Head of caudate nucleus (tissue), 42 donors: ENCODE results near the gene FHOD3.

Experiments used
- DNase-seq, 42 donors: peaks; one replicate each; pipeline versions ENCODE4 v3.0.0 to v3.0.0-alpha.2; 2020 to 2021; ENCODE audit warnings: mixed read lengths in 7 of 42
- intact Hi-C: fragments of 100-400 bp; cut with DNase I; formaldehyde crosslinking; loops from one replicate; pipeline ENCODE4 v1.15.0; 2022

FHOD3 gene

DNA sequence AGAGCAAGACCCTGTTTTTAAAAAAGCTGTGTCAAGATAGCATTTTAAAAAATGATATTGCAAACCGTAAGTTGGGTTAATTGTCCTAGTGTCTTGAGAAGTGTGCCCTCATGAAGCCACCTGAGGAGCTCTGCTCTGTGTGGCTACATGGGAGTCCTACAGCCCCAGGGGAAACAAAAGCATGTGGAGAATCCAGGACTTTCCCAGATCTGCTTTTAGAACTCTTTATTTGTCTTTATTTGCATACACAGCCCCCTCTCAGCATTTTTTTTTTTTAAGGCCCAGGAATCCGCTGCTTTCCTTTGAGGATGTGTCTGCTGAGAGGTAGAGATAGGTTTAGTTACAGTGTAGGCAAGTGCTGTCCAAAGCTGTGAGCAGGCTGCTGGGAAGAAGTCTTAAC, 219.2 kb downstream of the FHOD3 start:
- intact Hi-C loops, result no loop called here
- DNase-seq, result no peak

DNA sequence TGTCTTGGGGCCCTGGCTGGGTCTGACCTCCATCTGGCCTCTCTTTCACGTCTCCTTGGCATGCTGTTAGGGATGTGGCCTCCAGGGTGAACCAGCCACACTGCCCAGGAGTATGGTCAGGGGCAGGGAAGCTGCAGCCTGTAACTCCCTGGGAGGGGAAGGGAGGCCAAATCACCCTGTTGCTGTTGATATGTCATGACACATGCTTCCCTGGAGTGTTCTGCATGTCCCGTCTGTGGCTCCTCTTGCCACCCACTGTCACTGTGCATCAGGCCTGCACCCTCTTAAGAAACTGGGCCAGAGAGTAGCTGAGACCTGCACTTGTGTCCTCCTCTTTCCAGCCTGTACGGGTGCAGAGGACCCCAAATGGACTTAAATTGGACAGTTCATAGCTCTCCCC, 221.3 kb downstream of the FHOD3 start:
- intact Hi-C loops, result no loop called here
- no peak for DNase-seq

DNA sequence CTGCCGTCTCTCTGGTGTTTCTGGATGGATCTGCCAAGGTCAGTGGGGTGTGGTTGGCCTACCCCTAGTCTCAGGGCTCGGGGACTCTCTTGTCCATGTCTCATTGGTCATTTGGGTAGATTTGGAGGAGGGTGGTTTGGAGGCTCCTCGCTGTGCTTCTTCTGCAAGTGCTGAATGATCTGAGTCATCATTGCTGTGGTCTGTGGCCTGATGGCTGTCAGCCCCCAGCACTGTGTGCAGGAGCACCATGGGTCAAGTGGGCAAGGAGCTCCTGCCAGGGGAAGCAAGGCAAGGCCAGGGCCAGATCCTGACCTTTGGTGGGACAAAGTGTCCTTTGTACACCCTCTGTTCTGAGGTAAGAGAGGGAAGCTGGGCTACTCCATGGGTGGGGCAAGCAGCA, 221.8 kb downstream of the FHOD3 start:
- DNase-seq, result no peak
- intact Hi-C loops, result no loop called here

DNA sequence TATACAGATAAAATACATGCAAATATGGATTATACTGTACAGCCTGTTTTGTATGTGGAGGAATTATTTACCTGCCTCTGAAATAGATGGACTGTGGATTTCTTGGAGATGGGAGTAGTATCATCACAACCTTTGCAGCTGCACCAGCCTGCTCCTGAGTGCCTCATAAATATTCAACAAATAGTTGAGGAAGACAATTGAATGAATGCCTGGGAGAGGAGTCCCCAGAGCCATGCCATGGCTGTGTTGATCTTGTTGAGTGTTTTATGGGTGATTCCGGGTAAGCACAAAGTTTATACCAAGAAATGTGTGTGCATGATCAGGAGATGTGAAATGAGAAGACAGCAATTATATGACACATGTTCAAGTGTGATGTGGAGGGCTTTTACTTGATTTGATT, 225.0 kb downstream of the FHOD3 start:
- DNase-seq, result no peak
- intact Hi-C loops, result no loop called here

DNA sequence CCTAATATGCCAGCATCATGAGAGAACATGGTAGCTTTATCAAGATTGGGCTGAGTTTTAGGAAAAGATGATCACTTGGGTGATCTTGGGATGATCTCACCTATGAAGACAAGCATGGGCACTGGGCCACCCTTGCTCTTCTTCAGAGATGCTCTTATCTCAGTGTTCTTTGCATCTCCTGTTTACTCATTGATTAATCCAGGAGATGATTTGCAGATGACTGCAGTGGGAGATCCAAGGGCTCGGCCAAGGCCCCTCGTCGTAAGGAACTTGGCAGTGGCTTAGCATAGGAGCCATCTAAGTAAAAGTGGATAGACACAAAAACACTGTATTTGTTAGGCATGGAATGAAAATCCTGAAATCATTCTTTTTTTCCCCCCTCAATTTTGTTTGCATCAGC, 228.4 kb downstream of the FHOD3 start:
- DNase-seq, result no peak
- intact Hi-C loops, result no loop called here

DNA sequence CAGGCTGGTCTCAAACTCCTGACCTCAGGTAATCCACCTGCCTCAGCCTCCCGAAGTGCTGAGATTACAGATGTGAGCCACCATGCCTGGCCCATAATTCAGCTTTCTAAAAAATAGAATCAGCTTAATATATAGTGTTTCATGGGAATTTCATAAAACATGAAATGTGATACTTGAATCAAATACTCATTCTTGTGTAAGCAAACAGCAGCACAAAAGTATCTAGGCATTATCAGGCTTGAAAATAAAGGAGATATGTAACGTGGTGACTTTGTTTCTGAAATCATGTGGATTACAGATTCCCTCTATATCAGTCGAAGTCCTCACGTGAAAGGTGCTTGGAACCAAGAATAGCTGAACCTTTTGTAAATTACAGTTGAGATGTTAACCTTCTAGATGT, 229.1 kb downstream of the FHOD3 start:
- intact Hi-C loops, result no loop called here
- no peak for DNase-seq

DNA sequence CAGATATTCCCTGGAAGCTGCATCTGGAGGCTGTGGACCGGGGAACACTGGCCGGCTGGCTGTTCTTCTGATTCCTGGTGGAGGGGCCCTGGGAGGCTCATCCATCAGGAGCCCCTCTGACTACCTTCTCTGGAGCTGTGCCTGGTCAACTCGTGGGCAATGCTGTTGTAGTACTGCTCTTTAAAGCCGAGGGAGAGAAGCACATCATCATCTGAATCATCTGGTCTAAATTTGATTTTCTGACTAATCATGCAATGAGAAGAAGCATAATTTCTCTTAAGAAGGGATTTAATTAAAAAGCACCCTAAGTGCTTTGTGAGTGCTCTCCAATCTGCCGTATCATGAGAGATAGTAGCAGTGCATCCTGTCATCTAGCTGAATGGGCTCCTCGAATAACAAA, 229.5 kb downstream of the FHOD3 start:
- intact Hi-C loops, result no loop called here

DNA sequence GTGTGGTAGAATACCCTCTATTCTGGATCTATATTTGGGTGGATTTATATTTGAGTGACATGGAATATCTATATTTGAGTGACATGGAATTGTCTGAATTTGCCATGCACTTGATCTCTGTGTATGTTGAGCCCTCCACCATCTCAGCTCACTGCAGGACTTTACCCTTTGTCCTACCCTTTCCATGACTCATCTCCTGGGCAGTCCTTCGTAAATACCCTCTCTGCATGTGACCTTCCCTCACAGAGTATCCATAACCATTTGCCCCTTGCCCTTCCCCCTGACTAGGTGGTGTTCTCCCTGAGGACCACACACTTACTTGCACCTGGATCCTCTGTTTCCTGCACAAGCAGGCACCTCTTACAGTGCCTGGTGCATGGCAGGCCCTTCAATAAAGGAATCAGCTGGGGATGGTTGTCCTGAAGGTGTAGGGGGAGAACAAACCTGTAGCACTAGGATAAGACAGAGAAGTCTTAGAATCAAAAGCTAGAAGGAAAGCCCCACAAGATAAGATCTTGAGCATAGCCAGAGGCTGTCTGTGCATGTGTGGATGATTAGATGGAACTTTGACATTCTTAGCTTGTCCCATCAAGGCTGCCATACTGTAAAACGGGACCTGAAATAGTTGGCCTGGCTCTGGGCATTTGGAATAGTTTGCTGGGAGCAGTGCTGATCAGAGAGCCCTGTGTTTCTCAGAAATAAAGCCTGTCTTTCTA, 230.4 kb downstream of the FHOD3 start:
- intact Hi-C loops, result no loop called here
- no peak for DNase-seq

More for the DNA sequence above, 229.5 kb downstream of the FHOD3 start:
- DNase-seq, result peak in 1 of 42 donors; percentile 11

DNA sequence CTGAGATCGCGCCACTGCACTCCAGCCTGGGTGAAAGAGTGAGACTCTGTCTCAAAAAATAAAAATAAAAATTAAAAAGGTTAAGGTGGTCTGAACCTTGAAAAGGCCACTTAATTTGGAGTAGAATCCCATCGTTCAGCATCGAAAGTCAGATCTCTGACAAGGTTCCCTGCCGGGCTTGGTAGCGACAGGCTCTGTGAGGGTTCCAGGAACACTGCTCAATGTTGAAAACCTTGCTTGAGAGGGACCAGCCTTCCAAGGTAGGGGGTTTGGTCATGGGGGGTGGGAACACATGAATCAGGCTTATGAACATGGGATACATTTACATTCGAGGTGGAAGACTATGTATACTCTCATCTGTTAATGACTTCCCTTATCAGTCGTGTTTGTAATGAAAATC, 232.2 kb downstream of the FHOD3 start:
- intact Hi-C loops, result no loop called here

DNA sequence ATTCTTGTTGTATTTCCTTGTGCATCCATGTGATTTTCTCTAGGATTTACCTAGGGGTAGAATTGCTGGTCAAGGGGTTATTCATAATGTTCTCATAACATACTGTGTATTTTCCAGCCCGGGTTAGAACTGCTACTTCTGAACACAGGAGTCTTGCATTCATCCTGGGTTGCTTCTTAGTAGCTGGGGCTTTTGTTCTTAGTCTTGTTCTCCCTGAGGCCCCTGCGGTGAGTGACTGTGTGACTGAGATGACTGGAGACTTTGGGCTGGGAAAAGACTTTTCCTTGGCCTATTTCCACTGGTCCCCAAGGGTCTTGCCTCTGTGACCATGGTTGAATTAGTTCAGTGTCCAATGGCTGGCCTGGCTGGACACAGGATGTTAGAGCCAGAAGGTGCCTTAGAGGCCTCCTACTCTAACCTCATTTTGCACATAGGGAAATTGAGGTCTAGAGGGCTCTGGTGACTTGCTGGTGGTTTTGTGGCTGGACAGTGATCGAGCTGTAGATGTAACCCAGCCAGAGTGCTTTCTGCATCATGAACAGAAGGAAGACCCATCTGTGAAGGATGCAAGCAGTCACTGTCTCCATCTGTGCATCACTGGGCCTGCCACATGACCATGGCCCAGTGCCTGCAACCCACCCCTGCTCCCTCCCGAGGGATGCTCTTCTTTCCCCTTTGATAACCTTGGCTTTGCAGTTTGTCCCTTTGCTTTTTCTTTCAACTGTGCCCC, 233.3 kb downstream of the FHOD3 start:
- no peak for DNase-seq
- intact Hi-C loops, result no loop called here

More for the DNA sequence above, 232.2 kb downstream of the FHOD3 start:
- DNase-seq, result no peak

DNA sequence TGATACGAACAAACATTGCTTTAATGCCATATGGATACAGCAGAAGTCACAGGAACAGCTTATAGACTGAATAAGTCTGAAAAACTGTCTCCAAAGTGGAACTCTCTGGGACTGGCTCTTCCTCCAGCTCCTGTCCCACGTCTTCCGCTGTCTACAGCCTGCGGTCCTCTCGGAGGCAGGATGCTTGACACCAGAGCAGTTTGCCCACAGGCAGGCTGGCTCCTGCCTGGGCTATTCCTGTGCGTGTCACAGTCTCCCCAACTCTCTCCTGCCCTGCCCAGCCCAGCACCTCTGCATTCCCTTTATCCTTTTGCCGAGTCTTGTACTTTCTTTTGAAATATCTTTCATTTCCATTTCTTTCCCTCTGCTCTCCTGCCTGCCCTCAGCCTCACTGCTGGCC, 234.1 kb downstream of the FHOD3 start:
- intact Hi-C loops, result no loop called here
- DNase-seq, result no peak

DNA sequence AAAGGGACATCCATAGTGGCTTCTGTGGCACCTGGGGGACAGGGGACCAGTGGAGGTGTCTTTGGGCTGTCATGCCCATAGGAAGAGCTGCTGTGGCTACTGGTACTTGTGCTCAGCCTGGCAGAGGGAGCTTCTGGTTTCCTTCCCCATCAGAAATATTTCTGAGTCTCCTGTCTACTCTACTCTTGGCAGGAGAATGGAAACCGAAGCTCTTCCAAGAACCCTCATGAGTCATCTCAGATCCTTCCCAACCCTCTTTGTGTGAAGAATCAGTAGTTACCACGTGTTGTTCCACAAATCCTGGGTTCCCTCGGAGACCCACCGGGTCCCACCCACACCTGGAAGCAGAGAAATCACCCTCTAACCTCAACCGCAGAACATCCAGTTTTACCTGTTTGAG, 234.9 kb downstream of the FHOD3 start:
- intact Hi-C loops, result no loop called here
- DNase-seq, result no peak

DNA sequence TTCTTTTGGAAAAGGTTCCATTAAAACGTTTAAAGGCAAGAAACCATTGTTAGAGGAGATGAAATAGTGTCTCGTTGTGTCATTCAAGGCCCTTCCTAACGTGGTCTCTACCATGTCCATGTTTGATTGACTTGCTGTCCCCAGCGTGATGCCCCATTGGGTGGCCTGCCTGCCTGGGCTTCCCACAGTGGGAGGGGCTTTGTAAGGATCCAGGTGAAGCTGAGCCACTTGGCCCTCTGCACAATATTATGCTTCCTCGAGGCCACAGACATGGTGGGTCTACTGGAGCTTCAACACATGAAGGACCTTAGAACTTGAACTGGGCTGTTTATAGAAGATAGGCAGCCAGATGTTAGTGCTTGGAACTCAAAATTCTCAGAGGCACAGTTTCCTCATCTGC, 235.3 kb downstream of the FHOD3 start:
- DNase-seq, result no peak
- intact Hi-C loops, result no loop called here

DNA sequence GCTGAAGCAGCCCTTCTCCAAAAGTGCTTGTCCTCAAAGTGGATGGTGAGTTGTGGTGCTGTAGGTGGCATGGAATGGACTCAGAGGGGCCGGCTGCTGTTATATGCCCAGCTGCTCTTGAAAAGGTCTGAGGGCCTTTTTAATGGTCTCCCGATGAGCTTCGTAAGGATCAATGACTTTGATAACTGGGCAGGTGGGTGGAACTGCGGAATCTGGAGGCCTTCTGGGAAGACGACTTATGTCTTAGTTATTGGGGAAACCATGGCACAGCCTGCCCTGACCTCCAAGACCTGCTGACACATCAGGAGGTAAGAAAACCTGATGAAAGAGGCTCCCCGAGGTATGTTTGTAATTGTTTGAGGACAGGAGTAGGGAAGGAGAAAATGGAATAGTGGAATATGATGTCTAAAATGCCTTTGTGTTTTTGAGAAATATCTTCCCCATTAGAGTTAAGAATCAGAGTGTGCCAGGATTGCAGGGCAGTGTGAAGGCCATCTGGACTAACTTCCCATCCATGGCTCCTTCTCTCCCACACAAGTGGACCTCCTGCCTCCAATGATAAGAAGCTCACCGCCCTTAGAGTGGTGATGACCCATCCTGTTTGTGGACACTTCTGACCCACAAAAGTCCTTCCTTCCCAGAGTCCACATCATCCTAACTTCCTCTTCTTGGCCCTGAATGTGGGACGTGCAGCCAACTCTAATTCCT, 236.1 kb downstream of the FHOD3 start:
- intact Hi-C loops, result no loop called here

DNA sequence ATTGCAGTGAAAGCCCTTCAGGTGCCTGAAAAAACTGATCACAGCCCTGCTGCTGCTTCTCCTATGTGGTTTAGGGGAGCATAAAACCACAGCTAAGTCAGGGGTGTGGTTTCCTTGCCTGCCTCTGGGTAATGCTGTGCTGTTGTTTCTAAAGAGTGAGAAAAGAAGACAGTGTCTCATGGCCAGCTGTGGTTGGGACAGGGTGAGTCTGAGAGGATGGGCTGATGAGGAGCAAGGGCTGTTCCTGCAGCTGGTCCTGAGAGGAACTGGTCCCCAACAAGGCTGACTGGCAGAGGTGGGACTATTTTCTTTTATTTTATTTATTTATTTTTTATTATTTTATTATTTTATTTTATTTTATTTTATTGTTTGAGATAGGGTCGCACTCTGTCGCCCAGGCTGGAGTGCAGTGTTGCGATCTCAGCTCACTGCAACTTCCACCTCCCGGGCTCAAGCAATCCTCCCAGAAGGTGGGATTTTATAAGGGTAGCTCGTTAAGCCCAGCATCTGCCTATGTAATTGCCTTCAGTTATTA, 236.7 kb downstream of the FHOD3 start:
- DNase-seq, result no peak
- intact Hi-C loops, result no loop called here

More for the DNA sequence above, 236.1 kb downstream of the FHOD3 start:
- no peak for DNase-seq

DNA sequence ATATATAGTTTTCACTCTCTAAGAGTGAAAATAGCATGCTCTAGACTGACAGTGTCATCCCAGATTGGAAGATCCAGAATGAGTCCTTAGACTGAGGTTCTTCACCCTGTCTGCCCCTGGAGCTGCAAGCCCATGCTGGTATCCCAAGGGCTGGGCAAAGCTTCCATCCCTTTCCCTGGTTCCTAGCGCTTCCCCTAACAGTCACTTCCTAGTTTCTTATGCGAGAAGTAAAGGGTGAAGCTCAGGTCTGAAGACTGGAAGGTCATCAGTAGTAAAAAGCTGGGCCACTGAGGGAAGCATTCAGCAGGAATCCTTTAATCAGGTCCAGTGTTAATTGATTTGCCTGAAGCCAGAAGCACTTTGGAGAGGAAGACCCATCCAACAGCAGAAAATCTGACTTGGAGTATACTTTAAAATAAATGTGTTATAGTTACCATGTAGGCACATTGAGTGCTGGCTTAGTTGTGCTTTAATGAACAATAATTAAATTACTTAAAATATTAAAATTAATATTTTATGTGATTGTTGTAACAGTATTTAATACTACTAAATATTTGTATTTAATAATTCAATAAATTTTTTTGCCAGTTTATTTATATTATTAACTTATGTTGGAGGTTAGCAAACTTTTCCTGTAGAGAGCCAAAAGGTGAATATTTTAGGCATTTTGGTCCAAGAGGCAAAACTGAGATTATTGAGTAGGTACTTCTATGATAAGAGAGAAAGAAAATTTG, 237.9 kb downstream of the FHOD3 start:
- DNase-seq, result no peak
- intact Hi-C loops, result no loop called here

DNA sequence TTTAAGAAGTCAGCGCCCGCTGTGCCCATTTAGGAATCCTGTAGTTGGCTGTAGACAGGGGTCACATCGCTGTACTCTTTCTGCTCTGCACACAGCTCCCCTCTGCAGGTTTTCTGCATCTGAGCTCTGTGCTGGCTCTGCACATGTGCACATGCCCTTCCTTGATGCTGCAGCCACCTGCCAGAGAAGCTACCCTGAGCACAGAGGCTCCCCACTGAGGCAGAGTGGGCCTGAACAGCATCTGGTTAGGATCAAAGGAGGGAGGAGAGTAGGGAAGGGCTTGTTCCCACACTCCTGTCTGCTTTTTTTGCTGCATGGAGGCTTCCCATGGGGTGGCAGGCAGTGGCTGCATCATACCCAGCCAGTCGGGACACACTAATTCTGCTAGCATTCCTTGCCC, 238.9 kb downstream of the FHOD3 start:
- no peak for DNase-seq
- intact Hi-C loops, result no loop called here

DNA sequence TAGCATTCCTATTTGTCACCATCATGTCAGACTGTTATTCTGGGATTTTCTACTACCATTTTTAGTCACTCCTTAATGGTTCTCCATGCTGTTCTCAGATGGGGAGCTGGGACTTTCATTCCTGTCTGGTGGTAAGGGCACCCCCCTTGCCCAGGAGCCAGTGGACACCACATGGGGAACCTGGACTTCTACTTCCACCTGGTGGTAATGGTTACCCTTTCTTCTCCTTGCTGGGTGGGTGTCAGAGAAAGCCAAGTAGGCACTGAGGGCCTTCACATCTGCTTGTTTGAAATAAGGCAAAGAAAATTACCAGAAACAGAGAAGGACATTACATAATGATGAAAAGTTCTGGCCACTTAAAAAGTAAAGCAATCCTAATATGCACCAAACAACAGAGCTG, 239.8 kb downstream of the FHOD3 start:
- intact Hi-C loops, result no loop called here
- DNase-seq, result no peak

DNA sequence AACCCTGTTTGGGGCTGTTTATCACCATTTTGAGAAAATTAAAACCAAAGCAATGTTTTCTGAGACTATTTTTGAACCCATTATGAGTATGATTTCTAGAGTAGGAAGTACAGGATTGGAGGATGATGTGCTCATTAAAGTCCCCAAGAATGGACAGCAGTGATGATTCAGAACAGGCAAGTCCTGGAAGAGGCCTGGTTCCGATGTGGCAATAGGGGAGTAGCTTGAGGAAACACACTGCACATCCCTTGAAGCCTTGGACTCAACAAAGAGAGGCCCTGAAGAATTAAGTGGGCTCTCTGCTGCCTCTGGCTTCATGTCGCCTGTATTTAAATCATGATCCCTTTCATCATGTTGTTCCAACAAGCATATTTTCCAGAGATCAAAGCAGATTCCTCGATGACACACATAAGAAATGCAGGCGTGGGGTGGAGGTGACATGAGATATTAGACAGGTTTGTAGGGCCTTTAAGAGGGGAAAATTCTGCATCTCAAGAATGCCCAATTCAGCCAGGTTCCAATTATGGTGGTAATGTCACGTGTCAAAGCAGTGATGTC, 242.2 kb downstream of the FHOD3 start:
- no peak for DNase-seq
- intact Hi-C loops, result no loop called here
